Fibroblast of lung (primary cell): ENCODE measurements around the gene LHFPL2. TPM values are rescaled to one million over a fixed set of nuclear protein-coding genes. Genes with fewer than 3 reads are reported as not detected.

Experiments used
- DNase-seq, 2 donors: peaks; one replicate each; pipeline versions ENCODE4 v3.0.0 to v3.0.0-alpha.2; 2010; ENCODE audit warnings: low read depth in 2 of 2
- H2AFZ ChIP-seq: 2 replicates; pipeline ENCODE4 v1.5.1; 2012; ENCODE audit warnings: low read length, control low read depth, inconsistent platforms
- H3K27ac ChIP-seq: 2 replicates; pipeline ENCODE4 v1.5.1; 2011; ENCODE audit warnings: low read length, control low read depth; ENCODE audit not compliant: insufficient read depth
- H3K27me3 ChIP-seq: 2 replicates; pipeline ENCODE4 v1.5.1; 2011; ENCODE audit warnings: mild to moderate bottlenecking, low read length; ENCODE audit not compliant: control insufficient read depth, insufficient read depth
- H3K36me3 ChIP-seq: 2 replicates; pipeline ENCODE4 v1.5.1; 2011; ENCODE audit warnings: low read length; ENCODE audit not compliant: control insufficient read depth, insufficient read depth
- H3K4me1 ChIP-seq: 2 replicates; pipeline ENCODE4 v1.5.1; 2011; ENCODE audit warnings: low read length; ENCODE audit not compliant: control insufficient read depth, insufficient read depth; ENCODE audit errors: extremely low read depth
- H3K4me2 ChIP-seq: 2 replicates; pipeline ENCODE4 v1.5.1; 2011; ENCODE audit warnings: low read length, control low read depth; ENCODE audit not compliant: insufficient read depth; ENCODE audit errors: extremely low read depth
- H3K4me3 ChIP-seq, 4 experiments: fragments of 200-600 bp in 1 of 4; sonication (generic) in 1 of 4; replicated peaks in 1 of 4; 2 replicates each; pipeline ENCODE4 v1.5.1; 2011 to 2016; ENCODE audit warnings: low read length in 4 of 4, low read depth in 3 of 4, mild to moderate bottlenecking in 3 of 4, control low read depth in 2 of 4, inconsistent platforms in 1 of 4, mixed read lengths in 1 of 4; ENCODE audit not compliant: insufficient read depth in 1 of 4; ENCODE audit errors: control extremely low read depth in 1 of 4
- H3K79me2 ChIP-seq: 2 replicates; pipeline ENCODE4 v1.5.1; 2012; ENCODE audit warnings: mild to moderate bottlenecking, low read length, inconsistent platforms; ENCODE audit not compliant: control insufficient read depth, insufficient read depth
- H3K9ac ChIP-seq: 2 replicates; pipeline ENCODE4 v1.5.1; 2011; ENCODE audit warnings: mild to moderate bottlenecking, low read length, control low read depth; ENCODE audit not compliant: insufficient read depth
- H3K9me3 ChIP-seq: 2 replicates; pipeline ENCODE4 v1.5.1; 2012; ENCODE audit warnings: low read depth, low read length; ENCODE audit not compliant: control insufficient read depth, insufficient read depth
- H4K20me1 ChIP-seq: 2 replicates; pipeline ENCODE4 v1.5.1; 2011; ENCODE audit warnings: low read length; ENCODE audit not compliant: control insufficient read depth, insufficient read depth; ENCODE audit errors: extremely low read depth
- EZH2 ChIP-seq: IDR thresholded peaks from 2 replicates; pipeline ENCODE4 v1.5.1; 2012; ENCODE audit warnings: low read length, control low read depth, mild to moderate bottlenecking; ENCODE audit errors: missing control alignments
- polyA plus RNA-seq, 2 donors: library from polyadenylated mRNA; depleted of rRNA in 1 of 2; stranded (reverse) in 1 of 2; unstranded in 1 of 2; fragments of >200 nt; gene quantifications; 2 replicates each; pipeline ENCODE4 v1.2.1, GENCODE V29; 2011 to 2012; ENCODE audit warnings: missing spikeins in 1 of 2
- total RNA-seq: library from RNA; depleted of rRNA; stranded (reverse); fragments of >200 nt; gene quantifications from 2 replicates; pipeline ENCODE4 v1.2.1, GENCODE V29; 2014
- TF ChIP-seq, protein P1 (sequence below), 2 donors: IDR thresholded peaks in 1 of 2; conservative IDR thresholded peaks in 1 of 2; 1 replicate in 1 of 2; 2 replicates in 1 of 2; pipeline ENCODE4 v1.5.1; 2011 to 2012; ENCODE audit warnings: low read length in 2 of 2, control low read depth in 1 of 2, inconsistent platforms in 1 of 2, low read depth in 1 of 2, mild to moderate bottlenecking in 1 of 2

The LHFPL2 gene
- total and polyA plus RNA-seq, 2 donors (not counting 1 experiment from before 2014, with no cell fraction given): 13.7 to 51.4 TPM

DNA sequence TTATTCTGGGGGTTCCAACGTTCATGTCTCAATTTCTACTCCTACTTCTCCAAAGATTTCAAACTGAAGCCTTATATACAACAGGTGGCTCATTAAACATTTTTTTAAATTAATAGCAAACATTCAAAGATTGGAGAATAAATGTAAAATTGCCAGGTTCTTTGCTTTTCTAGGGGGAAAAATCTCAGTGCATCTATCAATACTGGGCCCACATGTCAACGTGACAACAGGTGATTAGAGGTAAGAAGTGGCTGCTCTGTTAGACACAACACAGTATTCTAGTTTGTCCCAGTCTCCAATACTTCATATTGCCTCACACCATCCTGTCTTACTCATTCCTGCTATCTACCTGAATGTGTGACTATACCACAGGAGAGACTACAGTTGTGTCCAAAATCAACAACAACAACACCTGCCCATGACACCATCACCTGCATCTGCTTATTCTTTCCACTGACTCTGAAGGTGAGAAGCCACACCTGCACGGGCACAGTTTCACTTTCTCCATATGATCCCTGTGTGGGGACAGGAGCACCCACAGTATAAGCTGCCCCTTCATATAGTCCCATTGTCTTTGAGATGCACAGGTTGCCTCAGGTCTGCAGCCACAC is 110.2 kb downstream of the LHFPL2 start:
- no peaks in the 10 kb centered on the region for H4K20me1 ChIP-seq
- no peak overlapping the region for H3K4me3 ChIP-seq
- no peak overlapping the region for H3K27ac ChIP-seq
- H3K4me1 ChIP-seq: peaks cover 9% of the 10 kb centered on the region
- H3K9ac ChIP-seq: no peak overlapping the region
- no peaks in the 10 kb centered on the region for H3K79me2 ChIP-seq
- no peaks in the 10 kb centered on the region for H3K36me3 ChIP-seq
- TF ChIP-seq EZH2: no peak
- TF ChIP-seq, protein P1, sequence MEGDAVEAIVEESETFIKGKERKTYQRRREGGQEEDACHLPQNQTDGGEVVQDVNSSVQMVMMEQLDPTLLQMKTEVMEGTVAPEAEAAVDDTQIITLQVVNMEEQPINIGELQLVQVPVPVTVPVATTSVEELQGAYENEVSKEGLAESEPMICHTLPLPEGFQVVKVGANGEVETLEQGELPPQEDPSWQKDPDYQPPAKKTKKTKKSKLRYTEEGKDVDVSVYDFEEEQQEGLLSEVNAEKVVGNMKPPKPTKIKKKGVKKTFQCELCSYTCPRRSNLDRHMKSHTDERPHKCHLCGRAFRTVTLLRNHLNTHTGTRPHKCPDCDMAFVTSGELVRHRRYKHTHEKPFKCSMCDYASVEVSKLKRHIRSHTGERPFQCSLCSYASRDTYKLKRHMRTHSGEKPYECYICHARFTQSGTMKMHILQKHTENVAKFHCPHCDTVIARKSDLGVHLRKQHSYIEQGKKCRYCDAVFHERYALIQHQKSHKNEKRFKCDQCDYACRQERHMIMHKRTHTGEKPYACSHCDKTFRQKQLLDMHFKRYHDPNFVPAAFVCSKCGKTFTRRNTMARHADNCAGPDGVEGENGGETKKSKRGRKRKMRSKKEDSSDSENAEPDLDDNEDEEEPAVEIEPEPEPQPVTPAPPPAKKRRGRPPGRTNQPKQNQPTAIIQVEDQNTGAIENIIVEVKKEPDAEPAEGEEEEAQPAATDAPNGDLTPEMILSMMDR (conservative IDR thresholded peaks at IDR 0.05 in 1 of 2, IDR thresholded peaks at IDR 0.05 in 1 of 2; ENCODE audit: low read depth in 1 of 2, low read length in 2 of 2): no peak
- H3K9me3 ChIP-seq: no peaks in the 10 kb centered on the region
- no peak overlapping the region for H3K4me2 ChIP-seq
- H3K27me3 ChIP-seq: no peaks in the 10 kb centered on the region
- no peak for DNase-seq
- H2AFZ ChIP-seq: no peak overlapping the region

DNA sequence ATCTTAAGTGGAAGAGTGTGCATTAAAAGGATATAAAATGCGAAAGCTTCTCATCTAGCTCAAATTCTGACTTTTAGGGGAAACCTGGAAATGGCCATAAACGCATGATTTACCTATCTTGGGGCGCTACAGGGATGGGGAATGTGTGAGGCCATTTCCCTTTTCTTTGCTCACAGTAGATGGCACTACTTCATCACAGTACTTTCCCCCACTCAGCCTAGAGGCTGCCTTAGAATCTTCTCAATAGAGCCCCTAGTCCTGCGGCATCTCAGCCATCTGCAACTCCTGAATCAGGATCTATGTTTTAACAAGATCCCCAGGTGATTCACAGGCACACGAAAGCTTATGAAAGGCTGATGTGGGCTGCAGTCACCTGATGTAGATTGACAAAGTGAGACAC is 110.8 kb downstream of the LHFPL2 start:
- peaks cover 9% of the 10 kb centered on the region for H3K4me1 ChIP-seq
- H3K36me3 ChIP-seq: no peaks in the 10 kb centered on the region
- H3K4me2 ChIP-seq: no peak overlapping the region
- DNase-seq: peak; percentile 56 to 74
- no peak for TF ChIP-seq EZH2
- TF ChIP-seq, protein P1 (conservative IDR thresholded peaks at IDR 0.05 in 1 of 2, IDR thresholded peaks at IDR 0.05 in 1 of 2; ENCODE audit: low read depth in 1 of 2, low read length in 2 of 2): peak; percentile 61 to 75
- H4K20me1 ChIP-seq: no peaks in the 10 kb centered on the region
- no peak overlapping the region for H3K4me3 ChIP-seq
- H2AFZ ChIP-seq: no peak overlapping the region
- no peak overlapping the region for H3K27ac ChIP-seq
- no peak overlapping the region for H3K9ac ChIP-seq
- H3K9me3 ChIP-seq: no peaks in the 10 kb centered on the region
- no peaks in the 10 kb centered on the region for H3K79me2 ChIP-seq
- no peaks in the 10 kb centered on the region for H3K27me3 ChIP-seq

DNA sequence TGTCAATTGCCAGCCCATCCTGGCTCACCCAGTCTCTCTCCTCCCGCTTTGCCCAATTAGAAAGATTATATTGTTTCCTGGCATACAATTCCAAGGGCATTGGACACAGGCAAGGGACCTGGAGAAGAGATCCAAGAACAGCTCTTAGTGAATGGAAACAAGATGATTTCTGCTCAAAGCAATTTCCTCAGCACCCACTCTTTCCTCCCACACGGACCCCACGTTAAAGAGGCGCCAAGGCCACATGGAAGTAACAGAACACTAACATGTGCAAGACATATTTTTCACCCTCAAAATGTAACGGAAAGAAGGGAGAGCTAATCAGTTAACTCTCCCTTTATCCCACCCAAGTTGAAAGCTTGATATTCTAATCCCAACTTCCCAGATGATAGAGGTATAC is 111.2 kb downstream of the LHFPL2 start:
- Histone ChIP-seq H2AFZ (no peak overlapping the region), H3K79me2 (no peaks in the 10 kb centered on the region), H3K36me3 (no peaks in the 10 kb centered on the region), H3K27me3 (no peaks in the 10 kb centered on the region), H3K9ac (no peak overlapping the region), H3K27ac (no peak overlapping the region), H3K9me3 (no peaks in the 10 kb centered on the region), H3K4me2 (no peak overlapping the region), H3K4me3 (no peak overlapping the region), H4K20me1 (no peaks in the 10 kb centered on the region), H3K4me1 (peaks cover 9% of the 10 kb centered on the region)
- TF ChIP-seq, protein P1 (conservative IDR thresholded peaks at IDR 0.05 in 1 of 2, IDR thresholded peaks at IDR 0.05 in 1 of 2; ENCODE audit: low read depth in 1 of 2, low read length in 2 of 2): no peak
- TF ChIP-seq EZH2: no peak
- DNase-seq: no peak
